NB4 (cell line): ENCODE data around the gene KRTAP10-4.
"Not testable (repeated sequence)": the region's sequence is repeated elsewhere in the genome, so short reads cannot be mapped to it uniquely, and the experiment has no call there.

Experiments
- DNase-seq: peaks from one replicate; pipeline ENCODE4 v3.0.0; 2010; ENCODE audit warnings: low read depth
- H3K4me3 ChIP-seq: one replicate; pipeline ENCODE4 v1.5.1; 2011; ENCODE audit warnings: mild to moderate bottlenecking, low read depth, low read length, moderate library complexity
- CTCF ChIP-seq: IDR thresholded peaks from one replicate; pipeline ENCODE4 v1.5.1; 2012; ENCODE audit warnings: low read depth, low read length
- MAX ChIP-seq: IDR thresholded peaks from 2 replicates; pipeline ENCODE4 v1.6.1; 2011; ENCODE audit warnings: low read depth, low read length
- MYC ChIP-seq: IDR thresholded peaks from 2 replicates; pipeline ENCODE4 v1.6.1; 2011; ENCODE audit warnings: low read depth, low read length
- POLR2A ChIP-seq: IDR thresholded peaks from 2 replicates; pipeline ENCODE4 v1.6.1; 2011; ENCODE audit warnings: mild to moderate bottlenecking; ENCODE audit not compliant: insufficient read length; ENCODE audit errors: extremely low read depth

Gene KRTAP10-4

GRCh38 chr21:44609193-44609592, 35.7 kb downstream of the KRTAP10-4 start:
- no peak overlapping the region for H3K4me3 ChIP-seq
- DNase-seq = no peak
- TF ChIP-seq CTCF (no peak), MYC (no peak), MAX (no peak)

GRCh38 chr21:44610157-44610843, 36.8 kb downstream of the KRTAP10-4 start:
- not testable (repeated sequence) for DNase-seq, H3K4me3 ChIP-seq

- TF ChIP-seq POLR2A (no peak), MYC (no peak), MAX (no peak), CTCF (no peak)
- no peak for DNase-seq
- H3K4me3 ChIP-seq = no peak overlapping the region
These were observed 38.0 kb downstream of the KRTAP10-4 start for GRCh38 chr21:44611551-44611950.

- no peak for TF ChIP-seq POLR2A
- no peak within 1 kb of the TSS for H3K4me3 ChIP-seq
- no peak for DNase-seq
These were observed 38.5 kb downstream of the KRTAP10-4 start, which contains the start of gene KRTAP10-8 for GRCh38 chr21:44612029-44612486. Gene KRTAP10-8, plus strand, starts transcription at chr21:44612079. Its CDS starts 22 bp downstream, at chr21:44612101.

GRCh38 chr21:44612669-44613229, 39.2 kb downstream of the KRTAP10-4 start:
- DNase-seq = no peak
- H3K4me3 ChIP-seq = no peak overlapping the region
- TF ChIP-seq POLR2A (no peak), MAX (no peak), CTCF (no peak), MYC (no peak)

GRCh38 chr21:44613386-44614155, 40.0 kb downstream of the KRTAP10-4 start:
- DNase-seq = no peak
- H3K4me3 ChIP-seq = no peak overlapping the region
- no peak for TF ChIP-seq CTCF
- TF ChIP-seq POLR2A = no peak
- TF ChIP-seq MAX = no peak
- no peak for TF ChIP-seq MYC

GRCh38 chr21:44614161-44614631, 40.7 kb downstream of the KRTAP10-4 start:
- no peak overlapping the region for H3K4me3 ChIP-seq
- no peak for DNase-seq
- TF ChIP-seq POLR2A (no peak), MAX (no peak), MYC (no peak), CTCF (no peak)
